Right atrium auricular region (tissue), 2 donors: ENCODE data around the gene MCUB. TPM values are rescaled to one million over a fixed set of nuclear protein-coding genes. Genes with fewer than 3 reads are reported as not detected.

ENCODE experiments used
- DNase-seq: peaks from one replicate; pipeline ENCODE4 v3.0.0-alpha.2; 2019; ENCODE audit warnings: low spot score
- H3K27ac ChIP-seq, 2 donors: fragments of 200-600 bp; sonication (generic); 1 replicate in 1 of 2; 2 replicates in 1 of 2; pipeline ENCODE4 v1.5.1; 2016 to 2019
- H3K27me3 ChIP-seq, 2 donors: fragments of 200-600 bp; sonication (generic); one replicate each; pipeline versions ENCODE4 v1.5.1 to v1.6.0; 2017 to 2019
- H3K36me3 ChIP-seq: fragments of 200-600 bp; sonication (generic); one replicate; pipeline ENCODE4 v1.5.1; 2016
- H3K4me1 ChIP-seq, 2 donors: fragments of 200-600 bp; sonication (generic); one replicate each; pipeline versions ENCODE4 v1.5.1 to v1.6.0; 2017 to 2019
- H3K4me3 ChIP-seq, 2 donors: fragments of 200-600 bp; sonication (generic); 1 replicate in 1 of 2; 2 replicates in 1 of 2; pipeline ENCODE4 v1.5.1; 2017 to 2019; ENCODE audit warnings: mild to moderate bottlenecking in 1 of 2, moderate library complexity in 1 of 2
- H3K9me3 ChIP-seq, 2 donors: fragments of 200-600 bp; sonication (generic); one replicate each; pipeline ENCODE4 v1.5.1; 2019
- total RNA-seq, 2 donors: library from RNA; depleted of rRNA; stranded (reverse); fragments of >200 nt; gene quantifications; one replicate each; pipeline ENCODE4 v1.1.0, GENCODE V29; 2016
- TF ChIP-seq, protein P1 (sequence below), 2 donors: fragments of 200-600 bp; sonication (generic); IDR thresholded peaks; one replicate each; pipeline ENCODE4 v1.5.1; 2019; ENCODE audit warnings: antibody characterized with exemption in 2 of 2

MCUB gene
- total RNA-seq, 2 donors from 2014 or later, result 25.0 to 28.1 TPM

DNA sequence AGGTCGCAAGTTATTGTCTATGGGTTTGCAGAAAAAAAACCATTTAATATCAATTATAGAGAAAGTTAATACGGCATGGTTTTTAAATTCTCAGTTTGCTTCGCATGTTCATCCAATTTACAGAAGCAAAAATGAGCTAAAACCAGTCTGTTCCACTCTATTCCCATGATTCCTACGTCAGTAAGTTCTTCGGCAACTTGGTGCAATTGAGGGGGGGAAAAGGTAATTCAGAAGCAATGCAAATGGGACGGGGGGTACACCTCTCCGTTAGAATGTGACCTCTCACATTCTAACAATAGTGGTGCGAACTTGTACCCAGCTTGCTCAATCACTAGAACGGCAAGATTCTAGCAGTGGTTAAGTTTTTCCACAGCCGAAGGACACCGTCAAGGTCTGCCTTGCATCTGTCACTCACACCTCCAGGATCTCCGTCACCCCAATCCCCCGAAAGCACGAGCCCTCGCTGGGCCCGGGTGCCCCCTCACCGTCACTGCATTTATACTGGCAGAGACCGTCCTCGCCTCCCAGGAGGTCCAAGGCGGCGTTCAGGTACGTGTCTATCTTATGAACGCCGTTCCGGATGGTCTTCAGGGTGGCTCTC lies 169.2 kb downstream of the MCUB start:
- H3K9me3 ChIP-seq, result no peaks in the 10 kb centered on the region
- H3K4me1 ChIP-seq, result peaks cover 0 to 12% of the 10 kb centered on the region in 2 donors
- peak overlapping the region; percentile 87 to 90 for H3K27ac ChIP-seq
- H3K36me3 ChIP-seq, result no peaks in the 10 kb centered on the region
- peak overlapping the region; percentile 82 to 95 for H3K4me3 ChIP-seq
- no peaks in the 10 kb centered on the region for H3K27me3 ChIP-seq
- no peak for DNase-seq
- TF ChIP-seq, protein P1, sequence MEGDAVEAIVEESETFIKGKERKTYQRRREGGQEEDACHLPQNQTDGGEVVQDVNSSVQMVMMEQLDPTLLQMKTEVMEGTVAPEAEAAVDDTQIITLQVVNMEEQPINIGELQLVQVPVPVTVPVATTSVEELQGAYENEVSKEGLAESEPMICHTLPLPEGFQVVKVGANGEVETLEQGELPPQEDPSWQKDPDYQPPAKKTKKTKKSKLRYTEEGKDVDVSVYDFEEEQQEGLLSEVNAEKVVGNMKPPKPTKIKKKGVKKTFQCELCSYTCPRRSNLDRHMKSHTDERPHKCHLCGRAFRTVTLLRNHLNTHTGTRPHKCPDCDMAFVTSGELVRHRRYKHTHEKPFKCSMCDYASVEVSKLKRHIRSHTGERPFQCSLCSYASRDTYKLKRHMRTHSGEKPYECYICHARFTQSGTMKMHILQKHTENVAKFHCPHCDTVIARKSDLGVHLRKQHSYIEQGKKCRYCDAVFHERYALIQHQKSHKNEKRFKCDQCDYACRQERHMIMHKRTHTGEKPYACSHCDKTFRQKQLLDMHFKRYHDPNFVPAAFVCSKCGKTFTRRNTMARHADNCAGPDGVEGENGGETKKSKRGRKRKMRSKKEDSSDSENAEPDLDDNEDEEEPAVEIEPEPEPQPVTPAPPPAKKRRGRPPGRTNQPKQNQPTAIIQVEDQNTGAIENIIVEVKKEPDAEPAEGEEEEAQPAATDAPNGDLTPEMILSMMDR (IDR thresholded peaks at IDR 0.05), result no peak

DNA sequence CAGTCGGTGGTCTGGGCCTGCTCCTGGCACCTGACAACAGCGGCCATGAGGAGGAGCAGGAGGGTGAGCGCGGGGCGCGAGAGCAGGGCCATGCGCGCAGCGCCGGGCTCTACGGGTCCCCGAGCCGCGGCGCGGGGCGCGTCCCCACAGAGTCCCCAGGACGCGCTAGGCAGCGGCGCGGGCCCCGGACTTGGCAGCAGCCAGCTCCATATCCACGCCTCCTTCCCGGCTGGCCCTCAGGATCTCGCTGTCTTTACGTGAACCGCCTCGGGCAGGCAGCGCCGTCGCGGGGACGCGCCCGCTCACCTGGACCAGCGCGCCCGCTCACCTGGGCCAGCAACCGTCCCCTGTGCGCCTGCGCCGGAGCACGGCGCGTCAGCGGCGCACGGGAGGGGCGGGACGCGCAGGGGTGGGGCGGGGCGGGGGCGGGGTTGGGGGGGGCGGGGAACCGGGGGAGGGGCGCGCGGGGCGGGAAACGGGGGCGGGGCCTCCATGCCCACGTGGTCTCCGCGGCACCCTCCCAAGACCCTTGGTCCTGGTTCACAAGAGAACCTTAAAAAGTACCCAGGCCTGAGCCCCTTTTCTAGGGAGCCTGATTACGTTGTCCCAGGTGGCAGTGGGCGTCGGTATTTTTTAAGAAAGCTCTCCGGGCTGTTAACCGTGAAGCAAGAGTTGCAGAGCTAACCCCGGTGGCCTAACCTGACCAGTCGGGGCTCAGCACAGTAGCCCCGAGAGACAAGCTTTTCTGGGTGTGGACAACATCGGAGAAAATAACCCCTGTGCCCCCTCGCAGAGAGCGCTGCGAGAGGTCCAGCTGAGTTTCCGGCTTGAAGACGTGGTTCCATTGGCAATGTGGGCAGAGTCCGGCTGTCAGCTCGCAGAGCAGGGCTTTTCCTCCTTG lies 169.9 kb downstream of the MCUB start, which contains the start of gene PLA2G12A:
PLA2G12A (minus strand) TSS at position 353 of the 901 bp plus-strand sequence; CDS start at position 92, 261 bp downstream.
- TF ChIP-seq, protein P1 (IDR thresholded peaks at IDR 0.05), result no peak
- H3K27me3 ChIP-seq, result no peaks in the 10 kb centered on the region
- DNase-seq, result peak; percentile 68
- H3K36me3 ChIP-seq, result no peaks in the 10 kb centered on the region
- H3K4me1 ChIP-seq, result peaks cover 0 to 12% of the 10 kb centered on the region in 2 donors
- no peaks in the 10 kb centered on the region for H3K9me3 ChIP-seq
- H3K27ac ChIP-seq, result peak within 1 kb of the TSS; percentile 87 to 90
- peak within 1 kb of the TSS; percentile 82 to 95 for H3K4me3 ChIP-seq

DNA sequence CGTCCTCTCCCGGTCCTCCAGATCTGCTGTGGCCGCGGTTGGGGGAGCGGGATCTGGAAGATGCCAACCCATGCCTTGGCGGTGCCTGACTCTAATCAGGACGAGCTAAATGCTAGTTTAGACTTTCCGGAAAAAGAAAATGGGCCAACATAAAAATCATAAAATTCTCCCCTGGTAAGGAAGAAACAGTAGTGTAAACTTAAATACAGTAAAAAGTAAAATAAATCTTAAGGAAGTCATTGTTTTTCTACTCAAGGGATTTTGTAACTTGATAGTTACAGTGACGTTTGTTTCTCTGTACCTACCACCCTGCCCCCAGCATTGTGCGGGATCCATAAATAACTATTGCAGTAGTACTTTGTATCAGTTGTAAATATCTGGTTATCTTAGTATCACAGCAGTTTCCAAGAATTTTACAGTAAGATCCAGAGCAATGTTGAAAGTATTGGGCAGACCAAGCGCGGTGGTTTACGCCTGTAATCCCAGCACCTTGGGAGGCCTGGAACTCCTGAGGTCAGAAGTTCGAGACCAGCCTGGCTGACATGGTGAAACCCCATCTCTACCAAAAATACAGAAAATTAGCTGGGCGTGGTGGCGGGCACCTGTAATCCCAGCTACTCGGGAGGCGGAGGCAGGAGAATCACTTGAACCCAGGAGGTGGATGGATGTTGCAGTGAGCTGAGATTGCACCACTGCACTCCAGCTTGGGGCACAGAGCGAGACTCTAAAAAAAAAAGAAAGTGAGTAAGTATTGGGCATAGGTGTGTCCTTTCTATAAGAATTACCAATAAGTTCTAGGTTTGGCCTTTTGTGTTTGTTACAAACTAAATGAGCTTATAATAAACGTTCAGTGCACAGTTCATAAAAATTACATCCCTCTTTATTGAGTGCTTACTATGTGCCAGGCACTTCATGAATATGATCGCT lies 170.8 kb downstream of the MCUB start:
- TF ChIP-seq, protein P1 (IDR thresholded peaks at IDR 0.05), result no peak
- peak overlapping the region; percentile 87 to 90 for H3K27ac ChIP-seq
- no peaks in the 10 kb centered on the region for H3K9me3 ChIP-seq
- DNase-seq, result no peak
- peak overlapping the region; percentile 82 to 95 for H3K4me3 ChIP-seq
- no peaks in the 10 kb centered on the region for H3K27me3 ChIP-seq
- H3K36me3 ChIP-seq, result no peaks in the 10 kb centered on the region
- H3K4me1 ChIP-seq, result peaks cover 0 to 12% of the 10 kb centered on the region in 2 donors

DNA sequence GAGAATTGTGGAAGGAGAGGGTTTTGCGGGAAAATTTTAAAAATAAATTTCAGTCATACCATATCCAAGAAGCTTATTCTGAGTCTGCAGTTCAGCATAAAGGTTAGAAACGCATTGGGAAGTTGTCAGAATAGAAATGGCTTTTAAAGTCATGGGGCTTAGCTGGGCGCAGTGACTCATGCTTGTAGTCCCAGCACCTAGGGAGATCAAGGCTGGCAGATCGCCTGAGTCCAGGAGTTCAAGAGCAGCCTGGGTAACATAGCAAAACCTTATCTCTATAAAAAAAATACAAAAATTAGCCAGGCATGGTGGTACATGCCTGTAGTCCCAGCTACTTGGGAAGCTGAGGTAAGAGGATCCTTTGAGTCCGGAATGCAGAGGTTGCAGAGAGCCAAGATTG lies 173.7 kb downstream of the MCUB start:
- no peaks in the 10 kb centered on the region for H3K36me3 ChIP-seq
- no peaks in the 10 kb centered on the region for H3K9me3 ChIP-seq
- peaks cover 0 to 7% of the 10 kb centered on the region in 2 donors for H3K4me1 ChIP-seq
- H3K4me3 ChIP-seq, result no peak overlapping the region
- no peaks in the 10 kb centered on the region for H3K27me3 ChIP-seq
- H3K27ac ChIP-seq, result no peak overlapping the region
- DNase-seq, result no peak
- TF ChIP-seq, protein P1 (IDR thresholded peaks at IDR 0.05), result no peak

DNA sequence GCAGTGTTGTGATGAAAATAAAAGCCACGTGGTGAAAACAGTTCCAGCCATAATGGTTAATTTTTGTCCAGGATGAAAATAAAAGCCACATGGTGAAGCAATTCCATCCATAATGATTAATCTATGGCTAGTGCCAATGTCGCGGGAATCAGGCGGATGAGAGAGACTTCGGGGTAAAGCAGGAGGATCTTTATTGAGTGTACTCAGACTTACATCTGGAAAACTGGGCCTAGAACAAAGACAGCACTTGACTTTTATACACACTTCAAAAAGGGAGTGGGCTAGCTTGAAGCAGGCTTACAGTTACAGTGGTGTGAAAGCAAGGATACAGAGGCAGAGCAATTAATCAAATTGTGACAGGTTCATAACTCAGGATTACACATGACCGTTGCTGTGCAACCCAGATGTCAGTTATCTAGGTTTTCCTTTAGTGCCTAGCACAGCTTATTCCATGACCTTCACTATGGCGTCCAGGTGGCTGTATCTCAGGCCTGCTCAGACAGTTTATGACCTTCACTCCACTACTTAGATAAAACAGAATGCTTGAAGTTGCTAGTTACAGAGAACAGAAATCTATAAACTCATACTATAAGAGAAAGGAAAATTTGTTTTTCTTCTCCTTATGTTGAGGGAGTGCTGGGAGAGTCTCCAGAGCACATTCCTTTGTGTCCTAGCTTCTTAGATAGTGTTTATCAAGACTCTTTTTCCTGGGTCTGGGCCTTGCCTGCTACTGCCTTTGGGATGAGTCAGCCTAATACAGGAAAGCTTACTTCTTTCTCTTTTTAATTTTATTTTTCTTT lies 175.7 kb downstream of the MCUB start:
- H3K4me1 ChIP-seq, result no peaks in the 10 kb centered on the region
- no peaks in the 10 kb centered on the region for H3K27me3 ChIP-seq
- no peak overlapping the region for H3K27ac ChIP-seq
- no peaks in the 10 kb centered on the region for H3K9me3 ChIP-seq
- TF ChIP-seq, protein P1 (IDR thresholded peaks at IDR 0.05), result no peak
- DNase-seq, result no peak
- no peaks in the 10 kb centered on the region for H3K36me3 ChIP-seq
- H3K4me3 ChIP-seq, result no peak overlapping the region
